ENCODE data around the gene CELF4.

Gene CELF4

DNA sequence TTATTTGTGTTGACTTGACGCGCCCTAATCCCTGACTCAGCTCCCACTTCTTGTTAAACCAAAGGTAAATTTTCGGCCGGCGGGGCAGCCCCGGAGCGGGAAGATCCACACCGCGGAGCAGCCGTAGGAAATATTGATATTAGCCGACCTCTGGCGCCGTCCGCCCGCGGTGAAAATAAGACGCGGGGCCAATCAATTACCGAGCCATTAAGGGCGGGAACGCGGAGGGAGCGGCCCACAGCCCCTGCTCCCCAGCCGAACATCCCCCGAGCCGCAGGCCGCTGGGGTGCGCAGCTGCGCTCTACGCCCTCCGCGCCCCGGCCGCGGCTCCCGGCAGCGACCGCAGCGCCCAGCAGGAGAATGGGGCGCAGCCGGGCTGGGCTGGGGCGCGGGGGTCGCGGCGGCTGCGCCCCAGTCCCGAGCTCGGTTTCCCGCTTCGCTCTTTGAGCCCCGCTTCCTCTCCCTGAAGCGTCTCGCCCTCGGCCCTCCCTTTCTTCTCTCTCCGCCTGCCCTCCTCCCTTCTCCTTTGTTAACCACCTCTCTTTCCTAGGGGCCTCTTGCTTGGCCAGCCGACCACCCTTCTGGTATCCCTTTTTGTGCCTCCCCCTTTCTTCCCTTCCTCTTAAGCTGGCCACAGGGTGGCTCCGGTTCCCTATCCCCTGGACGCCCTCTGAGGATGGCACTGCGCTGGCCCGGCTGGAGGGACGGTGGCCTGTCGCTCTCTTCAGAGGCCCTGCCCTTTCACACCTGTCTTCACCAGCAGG, 40.9 kb downstream of the CELF4 start:
- no peak for DNase-seq (ENCODE audit: low read depth in 2 of 2)

DNA sequence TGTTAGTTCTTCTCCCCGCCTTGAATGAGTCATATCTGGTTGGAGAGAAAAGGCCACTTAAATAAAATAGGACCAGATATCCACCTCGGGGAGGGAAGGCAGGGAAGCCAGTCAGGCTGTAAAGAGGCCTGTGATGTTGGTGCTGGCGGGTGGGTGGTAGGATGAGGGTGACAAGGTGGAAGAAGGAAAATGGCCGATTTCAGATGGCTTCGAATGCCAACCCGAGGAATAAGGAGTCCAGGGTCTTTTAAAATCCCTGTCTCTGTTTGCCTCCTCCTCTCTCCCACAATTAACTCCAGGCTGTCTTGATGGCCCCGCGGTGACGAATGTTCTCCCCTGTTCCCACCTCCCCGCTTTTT, 41.5 kb downstream of the CELF4 start:
- no peak for DNase-seq (ENCODE audit: low read depth in 2 of 2)

- no peak for DNase-seq (ENCODE audit: low read depth in 2 of 2)
These were observed 43.8 kb downstream of the CELF4 start for GRCh38 chr18:37521510-37522465.

DNA sequence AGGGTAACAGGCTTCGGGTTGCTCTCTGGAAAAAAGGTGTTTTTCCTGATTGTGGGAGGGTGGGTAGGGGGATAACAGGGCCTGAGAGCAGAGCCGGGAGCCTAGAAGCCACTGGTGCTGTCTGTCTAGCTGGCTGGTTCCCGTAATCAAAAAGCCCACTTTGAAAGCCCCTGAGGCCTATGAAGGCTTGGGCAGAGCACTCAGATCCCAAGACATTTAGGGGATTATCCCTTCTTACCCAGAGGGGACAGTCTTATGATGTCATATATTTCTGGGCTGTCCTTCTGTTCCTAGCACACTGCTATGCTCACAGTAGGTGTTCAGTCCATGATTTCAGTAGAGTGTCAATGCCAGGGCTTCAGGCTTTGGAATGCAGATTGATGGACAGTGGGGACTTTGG, 45.1 kb downstream of the CELF4 start:
- DNase-seq (ENCODE audit: low read depth in 2 of 2): no peak

DNA sequence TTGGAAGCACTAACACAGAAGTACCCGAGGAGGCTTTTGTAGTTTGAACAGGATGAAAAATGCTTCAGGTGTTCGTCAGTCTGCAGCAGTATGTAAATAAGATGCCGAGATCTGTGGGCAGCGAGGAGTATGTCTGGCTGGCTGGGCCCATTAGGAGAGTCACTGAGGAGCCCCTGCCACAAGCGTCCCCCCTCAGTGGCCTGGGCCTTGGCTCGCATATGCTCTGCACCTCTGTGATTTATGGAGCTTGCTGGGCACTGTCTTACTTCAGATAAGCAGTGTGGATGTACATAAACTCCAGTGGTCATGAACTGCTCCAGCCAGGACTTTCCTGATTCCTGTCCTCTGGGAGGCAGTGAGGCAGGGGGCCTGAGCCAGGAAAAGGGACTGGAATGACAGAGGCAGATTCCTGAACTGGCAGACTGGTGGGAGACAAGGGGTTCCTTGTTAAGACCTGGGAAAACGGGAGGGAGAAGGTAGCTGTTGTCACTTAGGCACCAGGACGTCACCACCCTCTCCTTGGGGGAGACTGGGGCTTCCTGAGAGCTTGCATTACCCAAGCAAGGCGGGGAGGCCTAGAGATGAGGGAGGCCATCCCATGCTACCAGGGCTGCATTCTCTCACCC, 46.0 kb downstream of the CELF4 start:
- no peak for DNase-seq (ENCODE audit: low read depth in 2 of 2)

- DNase-seq (ENCODE audit: low read depth in 2 of 2): no peak
These were observed 49.2 kb downstream of the CELF4 start for GRCh38 chr18:37516361-37516853.

DNA sequence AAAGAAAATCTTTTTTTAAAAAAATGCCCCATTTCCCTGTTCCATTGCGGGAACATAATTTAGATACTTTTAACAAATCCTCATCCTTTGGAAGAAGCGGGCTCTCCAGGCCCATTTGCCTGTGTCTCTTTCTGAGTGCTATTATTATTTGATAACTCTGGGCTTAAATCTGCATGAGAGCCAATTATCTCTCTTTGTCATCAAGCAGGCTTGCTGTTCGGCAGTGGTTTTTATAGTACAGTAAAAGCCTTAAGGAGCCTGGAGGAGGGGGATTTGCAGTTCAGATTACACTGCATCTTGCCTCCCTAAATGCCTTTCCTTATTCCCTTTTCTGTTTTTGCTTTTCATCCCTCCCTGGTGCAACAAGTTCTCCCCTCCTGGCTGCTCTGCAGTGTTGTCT, 50.6 kb downstream of the CELF4 start:
- no peak for DNase-seq (ENCODE audit: low read depth in 2 of 2)

DNA sequence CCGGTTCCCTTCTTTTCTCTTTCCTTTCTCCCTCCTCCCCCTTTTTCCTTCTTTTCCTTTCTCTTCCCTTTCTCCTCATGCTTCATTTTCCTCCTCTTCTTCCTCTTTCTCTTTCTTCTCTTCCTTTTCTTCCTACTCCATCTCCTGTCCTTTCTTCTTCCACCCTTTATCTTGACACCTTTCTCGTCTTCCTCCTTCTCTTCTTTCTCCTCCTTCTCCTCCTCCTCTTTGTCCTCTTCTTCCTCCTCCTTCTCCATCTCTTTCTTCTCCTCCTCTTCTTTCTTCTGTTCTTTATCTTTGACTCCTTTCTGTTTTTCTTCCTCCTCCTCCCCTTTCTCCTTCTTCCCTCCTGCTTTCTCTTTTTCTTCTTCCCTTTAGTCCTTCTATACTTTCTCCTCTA, 53.2 kb downstream of the CELF4 start:
- DNase-seq (ENCODE audit: low read depth in 2 of 2): no peak

DNA sequence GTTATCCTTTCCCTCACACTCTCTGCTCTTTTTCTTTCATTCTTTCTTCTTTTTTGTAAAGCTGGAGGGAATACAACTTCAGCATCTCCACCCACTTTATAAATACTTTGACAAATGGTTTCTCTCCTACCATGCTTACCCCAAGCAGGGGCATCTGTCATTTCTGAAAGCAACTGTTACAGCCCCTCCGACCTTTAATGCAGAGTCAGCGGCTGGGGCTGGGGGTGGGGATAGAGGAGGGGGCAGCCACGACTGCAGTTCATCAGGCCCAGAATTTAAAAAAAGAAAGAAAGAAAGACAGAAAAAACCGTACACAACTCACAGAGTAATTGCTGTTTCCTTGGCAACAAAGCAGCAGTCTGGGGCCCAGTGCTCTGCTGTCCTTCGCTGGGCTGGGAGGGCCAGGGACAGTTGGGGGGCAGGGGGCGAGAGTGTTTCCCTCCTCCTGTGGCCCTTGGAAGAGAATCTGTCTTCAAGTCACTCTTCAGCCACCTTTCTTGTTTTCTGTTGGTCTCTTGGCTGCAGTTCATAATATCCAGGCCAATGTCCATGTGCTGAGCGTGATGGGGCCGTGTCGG, 53.8 kb downstream of the CELF4 start:
- DNase-seq (ENCODE audit: low read depth in 2 of 2): no peak

DNA sequence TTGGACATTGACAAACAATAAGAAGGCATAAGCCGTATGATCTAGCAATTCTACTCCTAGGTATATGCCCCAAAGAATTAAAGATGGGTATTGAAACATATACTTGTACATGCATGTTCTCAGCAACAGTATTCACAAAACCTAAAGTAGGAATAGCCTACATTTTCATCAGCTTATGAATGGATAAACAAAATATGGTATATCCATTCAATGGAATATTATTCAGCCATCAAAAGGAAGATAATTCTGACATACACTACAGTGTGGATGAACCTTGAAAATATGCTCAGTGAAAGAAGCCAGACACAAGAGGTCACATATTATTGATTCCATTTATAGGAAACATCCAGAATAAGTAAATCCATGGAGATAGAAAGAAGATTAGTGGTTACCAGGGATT, 56.0 kb downstream of the CELF4 start:
- DNase-seq (ENCODE audit: low read depth in 2 of 2): no peak

- DNase-seq (ENCODE audit: low read depth in 2 of 2): no peak
These were observed 57.4 kb downstream of the CELF4 start for GRCh38 chr18:37508207-37508606.

DNA sequence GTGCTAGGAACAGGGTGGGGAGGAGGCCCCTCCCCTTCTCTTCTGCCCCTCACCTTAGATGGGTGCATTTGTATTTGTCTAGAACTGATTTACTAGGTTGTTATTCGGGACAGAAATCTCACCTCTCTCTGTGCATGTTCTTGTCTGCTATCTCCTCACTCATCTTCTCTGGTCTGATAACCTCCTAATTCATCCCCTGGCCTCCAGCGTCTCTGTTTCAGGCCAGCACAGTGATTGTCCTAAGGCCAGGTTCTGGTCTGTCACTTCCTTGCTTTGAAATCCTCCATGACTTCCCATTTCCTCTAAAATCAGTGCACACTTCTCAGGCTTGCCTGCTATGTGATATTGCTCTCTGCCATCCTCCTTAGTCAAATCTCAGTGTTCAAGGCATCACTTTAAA, 58.4 kb downstream of the CELF4 start:
- DNase-seq (ENCODE audit: low read depth in 2 of 2): no peak

- no peak for DNase-seq (ENCODE audit: low read depth in 2 of 2)
These were observed 59.6 kb downstream of the CELF4 start for GRCh38 chr18:37506001-37506400.

DNA sequence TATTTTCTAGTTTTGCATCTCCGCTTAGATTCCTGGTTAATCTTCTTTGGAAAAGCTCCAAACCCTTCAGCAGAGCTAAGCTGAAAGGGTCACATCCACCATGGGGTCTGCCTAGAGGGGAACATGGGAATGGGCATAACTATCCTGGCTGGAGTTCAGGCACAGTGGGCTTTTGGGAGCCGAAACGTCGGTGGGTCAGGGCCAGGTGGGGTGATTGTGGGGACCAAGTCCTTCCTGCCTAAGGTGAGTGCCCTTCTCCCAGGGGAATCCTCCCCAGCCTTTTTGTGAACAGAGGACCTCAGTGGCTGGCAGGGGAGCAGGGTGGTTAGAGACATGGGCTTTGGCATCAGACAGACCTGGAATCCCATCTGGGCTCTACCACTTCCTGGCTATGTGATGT, 60.3 kb downstream of the CELF4 start:
- no peak for DNase-seq (ENCODE audit: low read depth in 2 of 2)

GRCh38 chr18:37502601-37503000, 63.0 kb downstream of the CELF4 start:
- no peak for DNase-seq (ENCODE audit: low read depth in 2 of 2)

- DNase-seq (ENCODE audit: low read depth in 2 of 2): no peak
These were observed 63.6 kb downstream of the CELF4 start for GRCh38 chr18:37502036-37502435.

DNA sequence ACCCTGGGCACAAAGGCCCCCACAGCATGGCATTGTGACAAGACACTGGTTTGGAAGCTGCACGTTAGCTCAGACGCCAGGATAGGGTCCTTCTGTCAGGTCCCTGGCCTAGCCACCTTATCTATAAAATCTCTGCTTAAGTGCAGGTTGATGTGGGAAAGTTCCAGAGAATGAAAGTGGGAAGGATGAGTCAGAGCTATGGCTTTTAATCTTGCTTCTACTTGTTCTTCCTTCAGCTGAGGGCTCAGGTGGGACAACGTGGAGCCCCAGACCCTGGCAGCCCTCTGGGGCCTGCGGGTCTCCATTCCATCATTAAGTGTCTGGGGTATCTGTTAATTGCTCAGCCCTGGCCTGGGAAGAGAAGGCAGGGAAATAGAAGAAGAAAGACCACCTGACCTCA, 64.5 kb downstream of the CELF4 start:
- DNase-seq (ENCODE audit: low read depth in 2 of 2): no peak

- DNase-seq (ENCODE audit: low read depth in 2 of 2): no peak
These were observed 65.7 kb downstream of the CELF4 start for GRCh38 chr18:37499913-37500312.

DNA sequence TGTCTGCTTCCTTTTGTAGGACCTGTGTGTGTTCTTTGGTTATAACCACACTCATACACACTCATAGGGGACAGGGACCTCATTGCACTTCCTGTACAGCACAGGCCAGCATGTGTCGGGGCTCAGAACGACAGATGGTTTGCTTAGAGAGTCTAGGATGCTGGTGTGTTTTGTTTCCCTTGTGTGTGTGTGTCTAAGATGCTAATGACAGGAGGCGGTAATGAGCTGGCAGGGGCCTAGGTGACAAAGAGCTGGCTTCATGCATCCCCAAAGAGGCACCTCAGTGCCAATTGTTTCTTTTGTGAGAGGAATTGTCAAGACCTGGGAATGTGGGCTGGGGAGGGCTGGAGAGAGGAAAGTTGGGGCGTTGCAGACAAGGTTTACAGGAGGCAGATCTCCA, 66.6 kb downstream of the CELF4 start:
- no peak for DNase-seq (ENCODE audit: low read depth in 2 of 2)

DNA sequence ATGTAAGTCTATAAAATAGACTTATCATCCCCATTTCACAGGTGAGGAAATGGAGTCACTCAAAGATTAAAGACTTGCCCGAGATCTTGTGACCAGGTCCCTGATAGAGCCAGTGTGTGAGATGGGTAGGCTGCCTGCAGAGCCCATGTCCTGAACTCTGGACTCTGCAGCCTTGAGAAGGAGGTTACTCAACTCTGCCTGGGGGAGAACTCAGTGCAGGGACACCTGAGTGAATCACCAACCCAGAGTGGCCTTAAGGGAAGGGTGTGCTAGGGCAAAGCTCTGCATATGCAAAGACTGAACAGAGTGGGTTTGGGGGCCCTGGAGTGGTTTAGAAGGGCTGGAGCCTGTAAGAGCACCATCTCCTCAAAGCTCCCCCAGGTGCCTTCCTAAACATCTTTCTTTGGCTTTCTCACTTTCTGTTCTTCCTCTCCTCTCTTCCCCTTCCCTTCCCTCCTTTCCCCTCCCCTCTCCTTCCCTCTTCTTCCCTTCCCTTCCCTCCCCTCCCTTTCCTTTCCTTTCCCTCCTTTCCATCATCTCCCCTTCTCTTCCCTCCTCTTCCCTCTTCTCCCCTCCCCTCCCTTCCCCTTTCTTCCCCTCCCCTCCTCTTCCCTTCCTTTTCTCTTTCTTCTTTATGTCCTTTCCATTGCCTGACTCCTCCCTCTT, 67.6 kb downstream of the CELF4 start:
- DNase-seq (ENCODE audit: low read depth in 2 of 2): no peak

GRCh38 chr18:37496568-37496967, 69.0 kb downstream of the CELF4 start:
- DNase-seq (ENCODE audit: low read depth in 2 of 2): no peak

- DNase-seq (ENCODE audit: low read depth in 2 of 2): no peak
These were observed 70.2 kb downstream of the CELF4 start for GRCh38 chr18:37495354-37495753.

Data from stimulated activated CD4-positive, alpha-beta T cell treated with anti-CD3 and anti-CD28 coated beads, Interleukin-1b, Interleukin-23, amount 100 ng/mL, for 1 hour (primary cell).